ENCODE results near the gene LNP1. TPM values are rescaled to one million over a fixed set of nuclear protein-coding genes. Genes with fewer than 3 reads are reported as not detected.
"Not testable (repeated sequence)": the region's sequence is repeated elsewhere in the genome, so short reads cannot be mapped to it uniquely, and the experiment has no call there.

LNP1 gene
- total RNA-seq, 2 experiments from 2014 or later, result 8.9 to 12.7 TPM

DNA sequence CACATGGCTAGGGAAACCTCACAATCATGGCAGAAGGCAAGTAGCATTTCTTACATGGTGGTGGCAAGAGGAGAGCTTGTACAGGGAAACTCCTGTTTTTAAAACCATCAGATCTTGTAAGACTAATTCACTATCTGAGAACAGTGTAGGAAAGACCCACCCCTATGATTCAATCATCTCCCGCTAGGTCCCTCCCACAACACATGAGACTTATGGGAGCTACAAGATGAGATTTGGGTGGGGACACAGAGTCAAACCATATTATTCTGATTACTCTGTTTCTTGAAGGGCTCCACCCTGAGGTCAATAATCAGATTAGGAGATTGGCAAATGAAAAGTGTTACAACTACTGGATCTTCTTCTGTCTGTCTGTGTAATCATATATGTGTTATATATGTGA lies 69.6 kb downstream of the LNP1 start:
- intact Hi-C loops (cut with micrococcal nuclease; ENCODE audit: unreplicated experiment), result no loop called here
- CTCF ChIA-PET (ENCODE audit: unreplicated experiment), result no interaction called here
- Histone ChIP-seq H3K4me2 (ENCODE audit: low read length) (no peak overlapping the region), H3K36me3 (ENCODE audit: insufficient read depth, low read length) (no peaks in the 10 kb centered on the region), H3K9me2 (ENCODE audit: insufficient read depth, low read length) (no peaks in the 10 kb centered on the region), H2AFZ (ENCODE audit: low read length) (no peak overlapping the region), H3K79me2 (ENCODE audit: insufficient read depth, low read depth, low read length) (no peaks in the 10 kb centered on the region), H4K20me1 (ENCODE audit: insufficient read depth, low read length) (no peaks in the 10 kb centered on the region), H3K4me3 (ENCODE audit: low read depth, low read length, poor library complexity, severe bottlenecking) (no peak overlapping the region), H3K9me3 (ENCODE audit: low read length) (peaks cover 9% of the 10 kb centered on the region; the same call in 1 of the 2 replicates), H3K4me1 (ENCODE audit: insufficient read depth, low read length, poor library complexity, severe bottlenecking) (no peaks in the 10 kb centered on the region), H3K27ac (ENCODE audit: low read depth, low read length, poor library complexity, severe bottlenecking) (no peak overlapping the region)
- TF ChIP-seq, protein P1, sequence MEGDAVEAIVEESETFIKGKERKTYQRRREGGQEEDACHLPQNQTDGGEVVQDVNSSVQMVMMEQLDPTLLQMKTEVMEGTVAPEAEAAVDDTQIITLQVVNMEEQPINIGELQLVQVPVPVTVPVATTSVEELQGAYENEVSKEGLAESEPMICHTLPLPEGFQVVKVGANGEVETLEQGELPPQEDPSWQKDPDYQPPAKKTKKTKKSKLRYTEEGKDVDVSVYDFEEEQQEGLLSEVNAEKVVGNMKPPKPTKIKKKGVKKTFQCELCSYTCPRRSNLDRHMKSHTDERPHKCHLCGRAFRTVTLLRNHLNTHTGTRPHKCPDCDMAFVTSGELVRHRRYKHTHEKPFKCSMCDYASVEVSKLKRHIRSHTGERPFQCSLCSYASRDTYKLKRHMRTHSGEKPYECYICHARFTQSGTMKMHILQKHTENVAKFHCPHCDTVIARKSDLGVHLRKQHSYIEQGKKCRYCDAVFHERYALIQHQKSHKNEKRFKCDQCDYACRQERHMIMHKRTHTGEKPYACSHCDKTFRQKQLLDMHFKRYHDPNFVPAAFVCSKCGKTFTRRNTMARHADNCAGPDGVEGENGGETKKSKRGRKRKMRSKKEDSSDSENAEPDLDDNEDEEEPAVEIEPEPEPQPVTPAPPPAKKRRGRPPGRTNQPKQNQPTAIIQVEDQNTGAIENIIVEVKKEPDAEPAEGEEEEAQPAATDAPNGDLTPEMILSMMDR (conservative IDR thresholded peaks at IDR 0.05; ENCODE audit: low read length), result no peak
- TF ChIP-seq EZH2phosphoT487 (IDR thresholded peaks at IDR 0.05; ENCODE audit: borderline replicate concordance, low read depth, low read length), result no peak
- no TSS peak for BruUV-seq (replicated peaks)
- no peak for DNase-seq (ENCODE audit: low spot score)
- POLR2A ChIA-PET, result no interaction called here

DNA sequence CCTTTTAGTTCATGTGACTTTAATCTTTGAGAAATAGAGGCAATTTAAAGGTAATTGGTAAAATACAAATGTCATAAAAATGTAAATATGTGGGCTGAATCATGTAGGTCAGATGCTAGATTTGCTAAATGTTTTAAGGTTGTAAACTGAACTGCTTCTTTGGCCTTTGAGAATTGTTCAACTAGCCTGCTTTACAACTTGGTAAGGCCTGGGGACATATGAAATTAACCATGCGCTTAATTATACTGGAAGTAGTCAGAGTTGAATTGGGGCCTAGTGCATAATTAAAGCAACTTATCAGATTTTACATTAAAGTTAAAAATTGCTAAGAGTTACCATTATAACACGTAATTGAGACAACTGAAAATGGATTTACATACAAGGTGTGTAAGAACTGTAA lies 70.1 kb downstream of the LNP1 start:
- Histone ChIP-seq H3K9me3 (ENCODE audit: low read length) (peaks cover 9% of the 10 kb centered on the region; the same call in 1 of the 2 replicates), H2AFZ (ENCODE audit: low read length) (no peak overlapping the region), H3K9me2 (ENCODE audit: insufficient read depth, low read length) (no peaks in the 10 kb centered on the region), H3K36me3 (ENCODE audit: insufficient read depth, low read length) (no peaks in the 10 kb centered on the region), H4K20me1 (ENCODE audit: insufficient read depth, low read length) (no peaks in the 10 kb centered on the region), H3K79me2 (ENCODE audit: insufficient read depth, low read depth, low read length) (no peaks in the 10 kb centered on the region), H3K4me2 (ENCODE audit: low read length) (no peak overlapping the region), H3K4me1 (ENCODE audit: insufficient read depth, low read length, poor library complexity, severe bottlenecking) (no peaks in the 10 kb centered on the region), H3K27ac (ENCODE audit: low read depth, low read length, poor library complexity, severe bottlenecking) (no peak overlapping the region), H3K4me3 (ENCODE audit: low read depth, low read length, poor library complexity, severe bottlenecking) (no peak overlapping the region)
- no TSS peak for BruUV-seq (replicated peaks)
- no peak for DNase-seq (ENCODE audit: low spot score)
- TF ChIP-seq, protein P1 (conservative IDR thresholded peaks at IDR 0.05; ENCODE audit: low read length), result no peak
- TF ChIP-seq EZH2phosphoT487 (IDR thresholded peaks at IDR 0.05; ENCODE audit: borderline replicate concordance, low read depth, low read length), result no peak
- CTCF ChIA-PET (ENCODE audit: unreplicated experiment), result no interaction called here
- POLR2A ChIA-PET, result no interaction called here
- intact Hi-C loops (cut with micrococcal nuclease; ENCODE audit: unreplicated experiment), result no loop called here

DNA sequence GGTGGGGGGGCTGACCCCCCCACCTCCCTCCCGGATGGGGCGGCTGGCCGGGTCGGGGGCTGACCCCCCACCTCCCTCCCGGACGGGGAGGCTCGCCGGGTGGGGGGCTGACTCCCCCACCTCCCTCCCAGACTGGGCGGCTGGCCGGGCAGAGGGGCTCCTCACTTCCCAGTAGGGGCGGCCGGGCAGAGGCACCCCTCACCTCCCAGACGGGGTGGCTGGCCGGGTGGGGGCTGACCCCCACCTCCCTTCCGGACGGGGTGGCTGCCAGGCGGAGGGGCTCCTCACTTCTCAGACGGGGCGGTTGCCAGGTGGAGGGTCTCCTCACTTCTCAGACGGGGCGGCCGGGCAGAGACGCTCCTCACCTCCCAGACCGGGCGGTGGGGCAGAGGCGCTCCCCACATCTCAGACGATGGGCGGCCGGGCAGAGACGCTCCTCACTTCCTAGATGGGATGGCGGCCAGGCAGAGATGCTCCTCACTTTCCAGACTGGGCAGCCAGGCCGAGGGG lies 76.6 kb downstream of the LNP1 start:
- H3K4me2 ChIP-seq (ENCODE audit: low read length); H3K79me2 ChIP-seq (ENCODE audit: insufficient read depth, low read depth, low read length); H3K4me3 ChIP-seq (ENCODE audit: low read depth, low read length, poor library complexity, severe bottlenecking); CTCF ChIA-PET (ENCODE audit: unreplicated experiment); H3K4me1 ChIP-seq (ENCODE audit: insufficient read depth, low read length, poor library complexity, severe bottlenecking); intact Hi-C loops (cut with micrococcal nuclease; ENCODE audit: unreplicated experiment); POLR2A ChIA-PET; H3K36me3 ChIP-seq (ENCODE audit: insufficient read depth, low read length); H3K9me2 ChIP-seq (ENCODE audit: insufficient read depth, low read length); DNase-seq (ENCODE audit: low spot score); H3K27ac ChIP-seq (ENCODE audit: low read depth, low read length, poor library complexity, severe bottlenecking); H2AFZ ChIP-seq (ENCODE audit: low read length); H3K9me3 ChIP-seq (ENCODE audit: low read length); BruUV-seq (replicated peaks); H4K20me1 ChIP-seq (ENCODE audit: insufficient read depth, low read length): not testable (repeated sequence)

GRCh38 chr3:100478521-100478920 lies 77.2 kb downstream of the LNP1 start:
- DNase-seq (ENCODE audit: low spot score); intact Hi-C loops (cut with micrococcal nuclease; ENCODE audit: unreplicated experiment); H3K9me3 ChIP-seq (ENCODE audit: low read length); H4K20me1 ChIP-seq (ENCODE audit: insufficient read depth, low read length); BruUV-seq (replicated peaks); H3K4me1 ChIP-seq (ENCODE audit: insufficient read depth, low read length, poor library complexity, severe bottlenecking); H2AFZ ChIP-seq (ENCODE audit: low read length); H3K4me2 ChIP-seq (ENCODE audit: low read length); H3K36me3 ChIP-seq (ENCODE audit: insufficient read depth, low read length); H3K4me3 ChIP-seq (ENCODE audit: low read depth, low read length, poor library complexity, severe bottlenecking); H3K27ac ChIP-seq (ENCODE audit: low read depth, low read length, poor library complexity, severe bottlenecking); H3K9me2 ChIP-seq (ENCODE audit: insufficient read depth, low read length); H3K79me2 ChIP-seq (ENCODE audit: insufficient read depth, low read depth, low read length): not testable (repeated sequence)
- CTCF ChIA-PET (ENCODE audit: unreplicated experiment), result interaction anchor here (0.6 kb wide), 1 partner anchor 1747 kb away, joined by 3 read pairs; no protein-coding TSS in a partner anchor
- POLR2A ChIA-PET, result interaction anchor here (0.6 kb wide), 1 partner anchor 39 kb away, joined by 3 read pairs; no protein-coding TSS in a partner anchor

Measured in OCI-LY7 (cell line).